HG03469 (cell line): ENCODE results near the gene USP19.

ENCODE experiments used
- ATAC-seq: cut with Tn5 transposase; IDR thresholded peaks from one replicate; pipeline ENCODE4 v1.9.1; 2021; ENCODE audit warnings: mild to moderate bottlenecking, moderate library complexity, moderate number of reproducible peaks; ENCODE audit not compliant: unreplicated experiment

Gene USP19, protein sequence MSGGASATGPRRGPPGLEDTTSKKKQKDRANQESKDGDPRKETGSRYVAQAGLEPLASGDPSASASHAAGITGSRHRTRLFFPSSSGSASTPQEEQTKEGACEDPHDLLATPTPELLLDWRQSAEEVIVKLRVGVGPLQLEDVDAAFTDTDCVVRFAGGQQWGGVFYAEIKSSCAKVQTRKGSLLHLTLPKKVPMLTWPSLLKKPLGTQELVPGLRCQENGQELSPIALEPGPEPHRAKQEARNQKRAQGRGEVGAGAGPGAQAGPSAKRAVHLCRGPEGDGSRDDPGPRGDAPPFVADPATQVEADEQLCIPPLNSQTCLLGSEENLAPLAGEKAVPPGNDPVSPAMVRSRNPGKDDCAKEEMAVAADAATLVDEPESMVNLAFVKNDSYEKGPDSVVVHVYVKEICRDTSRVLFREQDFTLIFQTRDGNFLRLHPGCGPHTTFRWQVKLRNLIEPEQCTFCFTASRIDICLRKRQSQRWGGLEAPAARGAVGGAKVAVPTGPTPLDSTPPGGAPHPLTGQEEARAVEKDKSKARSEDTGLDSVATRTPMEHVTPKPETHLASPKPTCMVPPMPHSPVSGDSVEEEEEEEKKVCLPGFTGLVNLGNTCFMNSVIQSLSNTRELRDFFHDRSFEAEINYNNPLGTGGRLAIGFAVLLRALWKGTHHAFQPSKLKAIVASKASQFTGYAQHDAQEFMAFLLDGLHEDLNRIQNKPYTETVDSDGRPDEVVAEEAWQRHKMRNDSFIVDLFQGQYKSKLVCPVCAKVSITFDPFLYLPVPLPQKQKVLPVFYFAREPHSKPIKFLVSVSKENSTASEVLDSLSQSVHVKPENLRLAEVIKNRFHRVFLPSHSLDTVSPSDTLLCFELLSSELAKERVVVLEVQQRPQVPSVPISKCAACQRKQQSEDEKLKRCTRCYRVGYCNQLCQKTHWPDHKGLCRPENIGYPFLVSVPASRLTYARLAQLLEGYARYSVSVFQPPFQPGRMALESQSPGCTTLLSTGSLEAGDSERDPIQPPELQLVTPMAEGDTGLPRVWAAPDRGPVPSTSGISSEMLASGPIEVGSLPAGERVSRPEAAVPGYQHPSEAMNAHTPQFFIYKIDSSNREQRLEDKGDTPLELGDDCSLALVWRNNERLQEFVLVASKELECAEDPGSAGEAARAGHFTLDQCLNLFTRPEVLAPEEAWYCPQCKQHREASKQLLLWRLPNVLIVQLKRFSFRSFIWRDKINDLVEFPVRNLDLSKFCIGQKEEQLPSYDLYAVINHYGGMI (N-terminal part only)

DNA sequence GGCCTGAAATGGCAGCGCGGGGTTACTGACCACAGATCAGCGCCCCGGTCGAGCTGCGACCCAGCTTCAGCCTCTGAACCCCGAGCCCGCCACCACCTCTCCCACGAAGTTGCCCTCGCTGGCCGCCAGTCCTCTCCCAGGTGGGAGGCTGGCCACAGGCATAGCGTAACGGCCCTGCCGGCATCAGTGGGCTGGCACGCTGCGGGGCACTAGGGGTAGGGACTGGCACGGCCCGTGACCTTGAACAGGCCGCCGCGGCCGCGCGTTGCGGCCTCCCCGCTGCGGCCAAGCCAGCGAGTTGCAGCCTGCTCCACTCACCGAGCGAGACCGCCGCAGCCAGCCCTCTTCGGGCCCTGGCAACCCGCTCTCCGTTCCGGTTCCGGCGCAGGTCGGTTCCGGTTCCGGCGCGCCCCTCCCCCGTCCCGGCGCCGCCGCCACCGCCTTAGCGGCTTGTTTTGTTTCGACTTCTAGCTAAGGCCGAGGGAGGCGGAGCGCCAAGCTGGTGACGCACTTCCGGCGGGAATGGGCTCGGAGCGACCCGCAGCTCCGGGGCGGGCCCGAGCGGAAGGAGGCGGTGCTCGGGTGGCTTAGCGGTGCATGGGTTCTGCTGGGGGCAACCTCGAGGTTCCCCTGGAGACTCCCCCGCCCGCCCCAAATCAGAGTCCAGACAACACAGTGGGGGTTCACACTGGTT lies at the start of gene USP19:
Gene USP19, minus strand, starts transcription at position 386 of the 694 bp plus-strand sequence. CDS start 1,678 bp downstream, outside the sequence.
- peak; percentile 66 for ATAC-seq

DNA sequence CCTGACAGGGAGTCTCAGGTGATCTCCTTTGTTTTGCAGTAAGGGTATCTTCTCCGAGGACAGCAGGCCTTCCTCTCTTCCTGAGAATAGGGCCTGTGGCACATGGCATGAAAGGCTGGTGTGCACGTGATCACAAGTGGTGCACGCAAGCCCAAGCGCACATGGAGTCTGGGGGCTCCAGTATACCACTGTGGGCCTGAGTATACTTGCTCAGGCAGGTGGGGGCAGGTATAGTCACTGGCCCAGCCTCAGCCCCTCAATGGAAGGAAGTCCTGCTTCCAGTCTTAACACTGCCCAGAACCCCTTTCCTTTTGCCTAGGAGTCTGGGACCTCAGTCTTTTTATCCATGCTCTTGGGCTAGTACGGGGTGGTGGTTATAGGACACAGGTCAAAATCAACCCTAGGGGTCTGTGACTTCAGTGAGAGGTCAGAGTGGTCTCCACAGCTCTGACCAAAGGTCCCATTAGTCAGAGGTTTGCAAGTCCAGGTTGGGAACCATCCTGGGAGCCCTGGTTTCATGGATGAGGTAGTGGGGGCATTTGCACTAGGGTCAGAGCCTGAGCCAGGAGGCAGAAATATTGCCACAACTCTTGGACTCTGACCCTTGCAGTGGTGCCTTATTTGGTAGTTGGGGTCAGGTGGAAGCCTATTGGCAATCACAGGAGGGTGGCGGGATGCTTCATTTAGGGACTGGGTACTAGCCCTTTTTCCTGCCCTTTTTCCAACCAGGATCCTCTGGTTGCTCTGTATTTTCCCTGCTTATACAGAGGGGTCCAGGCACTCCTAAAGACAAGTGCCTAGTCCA lies 46.3 kb upstream of the USP19 start:
- no peak for ATAC-seq

DNA sequence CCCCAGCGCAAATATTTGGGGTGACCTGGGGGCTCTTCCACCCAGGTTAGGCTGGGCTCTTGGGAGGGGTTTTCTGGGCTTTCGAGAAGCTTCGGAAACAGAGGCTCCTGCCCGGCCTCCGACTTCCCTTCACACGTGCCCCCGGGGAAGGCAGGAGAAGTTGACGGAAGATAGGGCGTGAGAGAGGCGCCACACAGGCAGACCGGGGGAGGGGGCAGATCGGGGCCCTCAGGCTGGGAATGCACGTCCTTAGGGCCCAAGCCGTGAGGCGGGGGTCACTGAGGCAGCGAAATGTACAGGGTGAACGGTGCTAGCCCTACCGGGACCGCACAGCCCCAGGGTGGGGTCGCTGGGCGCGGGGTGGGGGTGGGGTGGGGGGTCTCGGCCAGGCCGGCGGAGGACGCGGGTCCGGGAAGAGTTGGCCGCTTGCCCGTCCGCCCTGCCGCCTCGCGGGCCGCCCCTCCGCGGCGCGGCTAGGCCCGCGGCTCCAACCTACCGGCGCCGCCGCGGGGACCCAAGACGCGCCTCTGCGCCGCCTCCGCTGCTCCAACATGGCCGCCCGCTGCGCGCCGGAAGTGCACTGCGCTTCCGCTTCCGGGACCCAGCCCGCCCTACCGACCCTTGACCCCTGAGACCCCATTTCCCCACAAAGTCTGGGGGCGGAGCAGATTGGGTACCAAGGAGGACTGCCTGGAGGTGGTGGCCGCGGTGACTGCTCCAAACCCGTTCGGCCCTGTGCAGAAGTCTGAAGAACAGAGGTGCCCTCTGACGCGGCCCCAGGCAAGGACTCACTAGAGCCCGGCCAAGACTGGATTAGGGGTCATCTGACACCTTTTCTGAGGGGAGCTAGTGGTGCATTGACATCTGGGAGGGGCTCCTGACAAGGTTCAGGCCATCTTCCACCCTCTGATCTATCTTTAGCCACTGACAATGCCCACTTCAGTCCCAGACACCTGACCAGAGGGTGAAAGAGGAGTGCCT lies 45.4 kb upstream of the USP19 start, which contains the start of gene CCDC71:
Gene CCDC71, minus strand, starts transcription at position 561 of the 981 bp plus-strand sequence. CDS start 2,123 bp downstream, outside the sequence.
- peak; percentile 48 for ATAC-seq

DNA sequence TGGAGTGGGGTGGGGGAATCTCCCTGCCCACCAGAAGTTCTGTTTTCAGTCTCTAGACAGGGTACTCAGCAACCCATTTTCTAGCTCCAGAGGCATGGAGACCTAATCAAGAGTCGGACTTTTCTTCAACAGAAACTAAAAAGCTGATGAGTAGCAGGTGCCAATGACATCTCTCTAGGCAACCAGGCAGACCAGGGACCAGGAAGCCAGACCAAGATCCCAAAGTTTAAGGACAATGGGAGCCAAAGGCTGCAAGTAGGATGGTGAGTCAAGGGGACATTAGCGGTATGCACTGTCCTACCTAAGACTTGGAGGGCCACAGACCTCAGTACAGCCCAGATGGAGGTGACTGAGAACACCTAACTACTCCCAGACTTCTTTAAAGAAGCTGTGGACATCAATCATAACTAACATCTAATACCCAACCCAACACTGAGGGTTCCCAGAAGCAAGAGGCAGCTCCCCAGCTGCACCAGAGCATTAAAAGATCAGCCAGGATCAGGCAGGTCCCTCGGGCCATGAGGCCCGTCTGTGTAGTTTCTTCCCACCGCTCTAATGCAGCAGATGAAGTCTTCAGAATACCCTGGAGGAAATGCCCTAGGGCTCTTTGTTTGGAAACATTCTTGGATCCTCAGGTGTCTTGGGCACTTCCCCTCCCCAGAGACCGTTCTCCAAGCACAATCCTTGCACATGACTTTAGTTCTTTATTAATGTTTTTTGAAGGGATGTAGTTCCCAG lies 44.5 kb upstream of the USP19 start:
- ATAC-seq = no peak

DNA sequence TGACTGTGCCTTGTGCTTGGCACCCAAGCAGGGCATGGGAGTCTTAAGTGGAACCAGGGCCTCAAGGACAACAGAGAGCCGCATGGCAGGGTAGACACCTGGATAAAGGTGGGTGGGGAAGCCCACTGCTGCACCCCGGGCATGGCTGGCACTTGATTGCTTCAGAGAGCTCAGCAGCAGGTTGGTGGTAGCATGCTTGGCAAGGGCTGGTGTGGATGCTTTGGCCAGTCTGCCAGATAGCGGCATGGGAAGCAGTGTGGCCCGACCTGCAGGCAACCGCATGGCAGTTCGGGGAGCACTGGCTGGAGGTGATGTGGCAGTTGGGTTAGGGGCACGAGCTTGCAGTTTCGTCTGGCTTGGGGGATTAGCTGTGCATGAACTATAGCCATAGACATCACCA lies 43.0 kb upstream of the USP19 start:
- ATAC-seq = no peak

DNA sequence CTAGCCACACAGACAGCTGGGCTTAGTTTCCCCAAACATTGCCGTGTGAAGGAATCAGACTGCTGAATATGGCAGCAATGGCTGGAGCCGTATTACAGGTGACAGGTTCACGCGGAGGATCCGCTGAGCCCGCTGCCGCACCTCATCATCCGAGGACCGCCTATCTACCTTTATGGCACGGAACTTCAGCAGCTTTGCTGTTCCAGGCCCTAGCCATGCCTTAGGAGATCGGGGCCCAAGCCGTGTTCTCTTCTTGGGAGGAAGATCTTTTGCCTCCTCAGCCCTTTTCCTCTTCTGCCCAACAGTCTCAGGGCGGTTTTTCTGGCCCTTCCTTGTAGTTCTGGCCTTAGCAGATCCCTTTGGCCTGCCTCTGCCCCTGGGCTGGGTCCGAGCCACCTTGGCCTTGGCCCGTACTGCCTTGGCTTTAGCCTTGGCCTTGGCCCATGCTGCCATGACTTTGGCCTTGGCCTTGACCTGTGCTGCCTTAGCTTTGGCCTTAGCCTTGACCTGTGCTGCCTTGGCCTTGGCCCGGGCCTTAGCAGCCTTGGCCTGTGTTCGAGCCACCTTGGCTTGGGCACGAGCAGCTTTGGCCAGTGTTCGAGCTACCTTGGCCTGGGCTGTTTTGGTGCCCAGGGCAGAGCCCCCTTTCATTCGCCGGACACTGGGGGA lies 42.3 kb upstream of the USP19 start:
- no peak for ATAC-seq

DNA sequence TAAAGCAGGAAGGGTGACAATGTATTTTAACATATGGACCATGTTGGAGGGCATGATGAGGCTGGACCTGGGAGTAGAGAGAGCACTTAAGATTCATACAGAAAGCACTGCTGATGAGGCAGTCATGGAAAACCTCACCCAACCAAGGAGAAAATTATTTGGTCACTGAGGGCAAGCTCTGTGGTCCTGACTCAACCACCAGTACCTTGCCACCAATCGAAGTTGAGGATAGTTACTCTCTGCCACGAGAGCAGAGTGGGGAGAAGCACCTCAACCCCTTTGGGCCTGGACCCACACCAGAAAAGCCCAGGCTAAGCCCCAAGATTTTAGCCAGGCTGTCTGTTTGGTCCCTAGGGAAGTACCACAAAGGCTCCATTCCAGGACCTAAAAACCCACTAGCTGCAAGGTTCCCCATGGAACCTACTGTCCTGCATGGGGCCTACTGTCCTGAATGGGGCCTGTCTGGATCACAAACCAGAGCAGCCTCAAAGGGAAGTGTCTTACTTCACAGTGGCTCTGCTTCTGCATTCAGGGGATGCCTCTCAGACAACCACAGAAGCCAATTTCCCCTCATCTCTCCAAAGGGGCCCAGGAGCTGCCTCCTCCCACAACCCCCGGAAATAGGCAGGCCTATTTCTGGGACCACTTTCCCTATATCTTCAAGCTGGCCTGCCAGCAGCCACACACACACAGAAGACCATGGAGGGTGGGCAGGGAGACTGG lies 41.3 kb upstream of the USP19 start:
- ATAC-seq = no peak

DNA sequence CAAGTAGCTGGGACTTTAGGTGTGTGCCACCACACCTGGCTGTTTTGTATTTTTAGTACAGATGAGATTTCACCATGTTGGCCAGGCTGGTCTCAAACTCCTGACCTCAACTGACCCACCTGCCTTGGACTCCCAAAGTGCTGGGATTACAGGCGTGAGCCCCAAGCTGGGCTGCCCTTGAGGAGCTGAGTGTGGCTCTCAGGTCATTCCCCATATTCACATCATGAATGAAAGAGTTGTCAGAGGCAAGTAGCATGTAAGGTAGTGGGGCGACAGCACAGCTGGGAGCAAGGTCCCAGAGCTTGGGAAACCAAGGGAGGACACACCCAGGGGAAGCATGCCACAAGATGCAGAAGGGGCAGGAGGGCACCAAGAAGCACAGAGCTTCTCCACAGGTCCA lies 40.6 kb upstream of the USP19 start:
- ATAC-seq = no peak

DNA sequence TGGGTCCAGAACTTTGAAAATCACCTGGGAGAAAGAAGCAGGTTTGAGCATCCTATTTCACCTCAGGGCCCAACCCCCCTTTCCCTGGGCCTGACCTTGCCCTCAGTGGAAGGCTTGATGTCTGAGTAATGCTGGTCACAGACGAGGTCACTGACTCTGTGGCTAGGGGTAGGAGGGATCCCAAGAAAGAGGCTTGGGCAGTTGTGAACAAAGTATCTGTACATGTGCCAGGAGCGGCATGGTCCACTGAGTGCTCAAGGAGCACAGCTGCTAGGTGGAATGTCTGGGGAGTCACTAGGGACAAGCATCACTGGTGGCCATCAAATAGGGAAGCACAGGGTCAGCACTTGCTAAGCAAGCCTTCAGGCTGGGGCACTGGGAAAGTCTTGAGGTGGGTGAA lies 38.2 kb upstream of the USP19 start:
- no peak for ATAC-seq

DNA sequence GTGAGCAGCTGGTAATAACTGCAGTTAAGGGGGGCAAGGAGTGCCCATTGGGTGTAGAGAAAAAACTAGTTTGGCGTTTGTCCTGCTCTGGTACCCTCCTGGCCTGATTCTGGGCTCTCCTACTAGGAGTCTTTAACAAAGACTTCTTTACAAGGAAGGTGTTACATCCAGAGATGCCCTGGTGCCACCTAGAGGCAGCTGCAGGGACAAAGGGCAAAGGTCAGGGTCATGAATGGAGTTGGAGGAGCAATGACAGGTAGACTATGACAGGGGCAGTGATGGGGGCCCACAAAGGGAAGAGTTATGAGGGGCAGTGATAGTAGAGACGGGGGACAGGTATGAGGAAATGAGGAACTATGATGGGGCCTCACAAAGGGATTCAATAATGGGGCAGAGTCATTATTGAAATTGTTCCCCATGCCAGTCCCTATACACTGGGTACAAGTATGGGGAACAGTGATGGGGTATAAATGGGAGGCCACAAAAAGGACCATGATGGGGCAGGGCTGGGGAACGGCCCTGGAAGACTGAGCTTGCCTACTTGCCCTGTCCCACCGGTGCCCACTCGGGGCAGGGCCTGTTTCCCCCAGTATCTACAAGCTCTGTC lies 37.6 kb upstream of the USP19 start:
- ATAC-seq = no peak

DNA sequence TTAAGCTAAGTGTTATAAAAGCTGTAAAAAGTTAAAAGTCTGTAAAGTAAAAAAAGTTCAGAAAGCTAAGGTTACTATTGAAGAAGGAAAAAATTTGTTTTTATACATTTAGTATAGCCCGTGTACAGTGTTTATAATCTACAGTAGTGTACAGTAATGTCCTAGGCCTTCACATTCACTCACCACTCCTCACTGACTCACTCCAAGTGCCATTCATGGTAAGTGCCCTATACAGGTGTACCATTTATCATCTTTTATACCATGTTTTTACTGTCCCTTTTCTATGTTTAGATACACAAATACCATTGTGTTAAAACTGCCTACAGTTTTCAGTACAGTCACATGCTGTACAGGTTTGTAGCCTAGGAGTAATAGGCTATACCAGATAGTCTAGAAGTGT lies 36.7 kb upstream of the USP19 start:
- ATAC-seq = no peak

DNA sequence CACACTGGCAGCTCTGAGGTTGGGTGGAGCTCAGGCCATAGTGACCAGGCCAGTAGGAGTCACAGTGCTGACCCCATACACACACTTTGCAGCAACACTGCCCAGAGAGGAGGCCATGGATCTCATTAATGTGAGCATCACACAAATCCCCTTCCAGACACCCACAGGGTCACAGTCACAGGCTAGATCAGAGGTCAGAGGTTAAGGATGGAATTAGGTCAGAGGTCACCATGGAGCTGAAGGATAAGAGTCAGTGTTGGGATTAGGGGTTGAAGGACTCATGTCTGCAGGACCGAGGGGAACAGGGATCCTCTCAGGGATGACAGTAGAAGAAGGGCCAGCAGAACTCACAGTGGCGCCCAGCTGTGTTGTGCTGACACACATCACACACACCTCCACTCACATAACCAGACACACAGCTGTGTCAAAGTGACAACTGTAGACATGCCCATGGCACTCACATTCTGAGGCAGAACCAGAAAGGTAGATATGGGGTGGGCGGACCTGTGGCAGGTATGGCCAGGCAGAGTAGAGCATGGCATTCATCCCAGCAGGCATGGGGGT lies 32.8 kb upstream of the USP19 start:
- no peak for ATAC-seq

DNA sequence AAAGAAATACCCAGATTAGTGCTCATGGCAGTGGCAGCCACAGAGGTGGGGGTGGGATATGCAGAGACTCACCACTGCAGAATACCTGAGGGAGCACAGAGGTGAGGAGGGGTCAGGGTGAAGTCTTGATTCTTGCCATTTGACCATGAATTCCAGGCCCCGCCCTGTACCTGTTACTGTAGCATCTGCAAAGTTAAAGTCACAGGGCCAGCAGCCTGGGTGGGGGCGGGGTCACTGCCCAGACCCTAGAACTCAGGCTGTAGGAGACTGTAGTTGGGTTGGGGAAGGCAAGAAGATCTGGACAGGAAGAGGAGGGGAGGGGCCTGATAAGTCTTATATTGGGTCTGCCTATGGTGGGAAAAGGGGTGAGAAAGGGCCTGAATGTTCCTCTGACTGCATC lies 31.0 kb upstream of the USP19 start:
- no peak for ATAC-seq

DNA sequence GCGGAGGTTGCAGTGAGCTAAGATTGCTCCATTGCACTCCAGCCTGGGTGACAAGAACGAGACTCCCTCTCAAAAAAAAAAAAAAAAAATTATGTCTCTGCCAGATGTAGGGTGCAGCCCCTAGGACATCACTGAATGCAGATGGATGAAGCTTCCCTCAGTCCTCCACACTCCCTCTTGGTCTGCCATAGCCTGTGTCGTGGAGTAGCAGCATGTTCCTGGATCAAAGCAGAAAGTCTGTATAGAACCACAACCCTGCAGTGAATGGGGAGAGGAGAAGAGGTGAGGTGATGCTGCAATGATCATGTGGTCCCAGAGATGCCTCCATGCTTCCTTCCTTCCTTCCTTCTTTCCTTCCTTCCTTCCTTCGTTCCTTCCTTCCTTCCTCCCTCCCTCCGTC lies 27.5 kb upstream of the USP19 start:
- no peak for ATAC-seq

DNA sequence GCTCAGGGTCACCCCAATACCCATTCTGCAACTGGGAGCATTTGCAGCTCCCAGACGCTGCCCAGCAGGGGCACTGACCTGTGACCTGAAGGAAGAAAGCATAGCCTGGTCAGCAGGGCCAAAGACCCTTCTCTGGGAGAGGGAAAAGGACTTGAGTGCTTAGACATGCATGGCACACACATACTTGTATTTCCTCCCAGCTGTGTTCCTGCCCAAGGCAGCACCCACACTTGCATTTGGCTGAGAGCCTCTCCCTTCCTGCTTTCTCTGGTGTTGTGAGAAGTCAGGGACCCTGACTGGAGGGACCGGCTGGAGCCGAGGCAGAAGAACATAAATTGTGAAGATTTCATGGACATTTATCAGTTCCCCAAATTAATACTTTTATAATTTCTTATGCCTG lies 19.5 kb upstream of the USP19 start:
- no peak for ATAC-seq

DNA sequence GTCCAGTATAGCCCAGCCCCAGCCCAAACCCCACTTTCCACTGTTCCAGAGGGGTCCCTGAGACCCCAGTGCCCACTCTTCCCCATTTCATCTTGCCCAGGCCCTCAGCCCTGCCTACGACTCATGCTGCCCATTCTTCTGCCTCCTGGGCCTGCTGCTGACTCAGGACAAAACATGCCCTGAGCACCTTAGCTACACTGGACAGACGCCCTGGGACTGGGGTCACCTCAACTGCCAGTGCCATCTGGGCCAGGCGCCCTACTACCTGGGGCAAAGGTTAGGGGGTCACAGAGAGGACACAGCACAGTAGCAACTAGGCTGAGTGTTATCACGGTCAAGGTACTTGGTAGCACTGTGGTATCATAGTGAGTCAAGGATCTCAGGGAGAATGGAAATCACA lies 14.9 kb upstream of the USP19 start:
- no peak for ATAC-seq
